ENCODE results near the gene UNC79. TPM values are rescaled to one million over a fixed set of nuclear protein-coding genes. Genes with fewer than 3 reads are reported as not detected.

The UNC79 gene
- total RNA-seq, 4 donors from 2014 or later: 0.13 to 0.16 (median 0.15) TPM; not detected in 1

GRCh38 chr14:93629643-93630042 lies 198.9 kb downstream of the UNC79 start:
- no peak for ATAC-seq
- Histone ChIP-seq H3K27ac (no peak overlapping the region), H3K36me3 (no peaks in the 10 kb centered on the region), H3K4me1 (no peaks in the 10 kb centered on the region), H3K27me3 (peaks cover 3% of the 10 kb centered on the region), H3K9me3 (no peaks in the 10 kb centered on the region), H3K4me3 (no peak overlapping the region)
- TF ChIP-seq EP300 (IDR thresholded peaks at IDR 0.05) (no peak), POLR2AphosphoS5 (IDR thresholded peaks at IDR 0.05) (no peak), POLR2A (IDR thresholded peaks at IDR 0.05) (no peak)
- TF ChIP-seq, protein P1, sequence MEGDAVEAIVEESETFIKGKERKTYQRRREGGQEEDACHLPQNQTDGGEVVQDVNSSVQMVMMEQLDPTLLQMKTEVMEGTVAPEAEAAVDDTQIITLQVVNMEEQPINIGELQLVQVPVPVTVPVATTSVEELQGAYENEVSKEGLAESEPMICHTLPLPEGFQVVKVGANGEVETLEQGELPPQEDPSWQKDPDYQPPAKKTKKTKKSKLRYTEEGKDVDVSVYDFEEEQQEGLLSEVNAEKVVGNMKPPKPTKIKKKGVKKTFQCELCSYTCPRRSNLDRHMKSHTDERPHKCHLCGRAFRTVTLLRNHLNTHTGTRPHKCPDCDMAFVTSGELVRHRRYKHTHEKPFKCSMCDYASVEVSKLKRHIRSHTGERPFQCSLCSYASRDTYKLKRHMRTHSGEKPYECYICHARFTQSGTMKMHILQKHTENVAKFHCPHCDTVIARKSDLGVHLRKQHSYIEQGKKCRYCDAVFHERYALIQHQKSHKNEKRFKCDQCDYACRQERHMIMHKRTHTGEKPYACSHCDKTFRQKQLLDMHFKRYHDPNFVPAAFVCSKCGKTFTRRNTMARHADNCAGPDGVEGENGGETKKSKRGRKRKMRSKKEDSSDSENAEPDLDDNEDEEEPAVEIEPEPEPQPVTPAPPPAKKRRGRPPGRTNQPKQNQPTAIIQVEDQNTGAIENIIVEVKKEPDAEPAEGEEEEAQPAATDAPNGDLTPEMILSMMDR (IDR thresholded peaks at IDR 0.05): no peak

DNA sequence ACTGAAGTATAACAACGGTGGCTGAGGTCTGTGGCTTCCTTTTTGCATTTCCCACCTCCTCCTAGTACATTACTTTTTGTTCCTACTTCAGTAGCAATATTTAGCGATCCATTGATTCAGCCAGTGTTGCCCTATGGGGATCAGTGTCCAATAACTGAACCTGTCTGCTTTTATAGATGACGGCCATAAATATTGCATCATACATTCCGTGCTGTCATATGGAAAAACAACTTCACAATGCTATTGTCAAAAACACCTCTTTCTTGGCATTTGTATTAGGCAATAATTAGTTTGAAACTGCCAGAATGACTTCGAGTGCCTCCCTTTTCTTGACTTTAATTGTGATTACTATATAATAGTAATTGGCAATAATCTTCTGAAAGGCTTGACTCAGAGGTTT lies 208.1 kb downstream of the UNC79 start:
- no peaks in the 10 kb centered on the region for H3K36me3 ChIP-seq
- TF ChIP-seq POLR2AphosphoS5 (IDR thresholded peaks at IDR 0.05) (no peak), POLR2A (IDR thresholded peaks at IDR 0.05) (no peak), EP300 (IDR thresholded peaks at IDR 0.05) (no peak)
- TF ChIP-seq, protein P1 (IDR thresholded peaks at IDR 0.05): no peak
- H3K4me1 ChIP-seq: no peaks in the 10 kb centered on the region
- no peak overlapping the region for H3K27ac ChIP-seq
- H3K9me3 ChIP-seq: no peaks in the 10 kb centered on the region
- ATAC-seq: no peak
- WGBS, 2 donors (ENCODE audit: low coverage in 1 of 2): 67 to 77% methylated on average over 4 to 5 of the region's 5 CpGs
- H3K4me3 ChIP-seq: no peak overlapping the region
- H3K27me3 ChIP-seq: peaks cover 12% of the 10 kb centered on the region

DNA sequence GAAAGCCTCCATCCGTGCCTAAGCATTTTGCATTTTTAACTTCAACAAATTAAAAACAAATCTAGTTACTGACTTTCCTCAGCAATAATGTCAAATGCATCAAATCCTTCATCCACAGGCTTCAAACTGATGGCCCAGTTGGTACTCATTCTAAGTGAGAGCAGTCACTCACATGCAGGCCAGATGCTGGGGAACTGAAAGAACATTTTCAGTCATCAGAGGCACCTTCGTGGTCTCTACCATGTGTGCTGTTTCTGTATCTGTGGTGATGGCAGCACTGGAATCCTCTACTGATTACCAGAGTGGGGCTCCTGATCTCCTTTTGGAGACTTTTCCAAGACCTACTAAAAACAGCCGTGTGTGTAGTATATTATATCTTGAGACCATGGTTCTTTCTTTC lies 212.4 kb downstream of the UNC79 start:
- H3K27me3 ChIP-seq: peaks cover 5% of the 10 kb centered on the region
- no peak overlapping the region for H3K4me3 ChIP-seq
- H3K36me3 ChIP-seq: no peaks in the 10 kb centered on the region
- H3K27ac ChIP-seq: no peak overlapping the region
- H3K4me1 ChIP-seq: no peaks in the 10 kb centered on the region
- ATAC-seq: no peak
- WGBS, 2 donors (ENCODE audit: low coverage in 1 of 2): 39 to 66% methylated on average over 2 to 3 of the region's 3 CpGs
- no peak for TF ChIP-seq EP300 (IDR thresholded peaks at IDR 0.05)
- TF ChIP-seq POLR2A (IDR thresholded peaks at IDR 0.05): no peak
- no peak for TF ChIP-seq POLR2AphosphoS5 (IDR thresholded peaks at IDR 0.05)
- TF ChIP-seq, protein P1 (IDR thresholded peaks at IDR 0.05): no peak
- H3K9me3 ChIP-seq: no peaks in the 10 kb centered on the region

GRCh38 chr14:93643676-93644075 lies 212.9 kb downstream of the UNC79 start:
- Histone ChIP-seq H3K36me3 (no peaks in the 10 kb centered on the region), H3K27me3 (peaks cover 5% of the 10 kb centered on the region), H3K9me3 (no peaks in the 10 kb centered on the region), H3K4me3 (no peak overlapping the region), H3K4me1 (no peaks in the 10 kb centered on the region), H3K27ac (no peak overlapping the region)
- WGBS, 2 donors (ENCODE audit: low coverage in 1 of 2): 81 to 86% methylated on average over 4 to 5 of the region's 5 CpGs
- no peak for ATAC-seq
- TF ChIP-seq, protein P1 (IDR thresholded peaks at IDR 0.05): no peak
- TF ChIP-seq POLR2A (IDR thresholded peaks at IDR 0.05): no peak
- TF ChIP-seq POLR2AphosphoS5 (IDR thresholded peaks at IDR 0.05): no peak
- TF ChIP-seq EP300 (IDR thresholded peaks at IDR 0.05): no peak

DNA sequence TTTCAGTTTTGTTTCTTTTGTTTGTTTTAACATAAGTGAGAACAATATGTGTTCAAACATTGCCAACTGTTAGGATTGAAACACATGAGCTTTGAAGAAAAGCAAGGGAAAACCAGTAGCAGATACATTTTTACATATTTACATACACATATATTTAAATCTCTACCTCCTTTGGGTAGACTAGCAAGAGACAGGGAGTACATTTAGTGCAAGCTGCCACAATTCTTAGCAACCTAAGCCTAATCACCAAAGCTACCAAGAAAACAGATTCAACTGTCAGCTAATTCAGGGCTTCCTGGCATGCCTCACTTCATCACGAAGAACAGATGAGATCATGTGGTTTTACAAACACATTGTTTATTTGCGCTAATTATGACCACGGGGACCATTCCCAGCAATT lies 214.5 kb downstream of the UNC79 start:
- no peak for TF ChIP-seq EP300 (IDR thresholded peaks at IDR 0.05)
- TF ChIP-seq, protein P1 (IDR thresholded peaks at IDR 0.05): no peak
- no peak for TF ChIP-seq POLR2AphosphoS5 (IDR thresholded peaks at IDR 0.05)
- no peak for TF ChIP-seq POLR2A (IDR thresholded peaks at IDR 0.05)
- Histone ChIP-seq H3K9me3 (no peaks in the 10 kb centered on the region), H3K27ac (no peak overlapping the region), H3K27me3 (peaks cover 2% of the 10 kb centered on the region), H3K4me3 (no peak overlapping the region), H3K4me1 (no peaks in the 10 kb centered on the region), H3K36me3 (no peaks in the 10 kb centered on the region)
- 36 to 50% methylated on average over 3 of the region's 3 CpGs for WGBS, 2 donors (ENCODE audit: low coverage in 1 of 2)
- ATAC-seq: no peak
